ENCODE measurements around the gene CCDC198.

Gene CCDC198

DNA sequence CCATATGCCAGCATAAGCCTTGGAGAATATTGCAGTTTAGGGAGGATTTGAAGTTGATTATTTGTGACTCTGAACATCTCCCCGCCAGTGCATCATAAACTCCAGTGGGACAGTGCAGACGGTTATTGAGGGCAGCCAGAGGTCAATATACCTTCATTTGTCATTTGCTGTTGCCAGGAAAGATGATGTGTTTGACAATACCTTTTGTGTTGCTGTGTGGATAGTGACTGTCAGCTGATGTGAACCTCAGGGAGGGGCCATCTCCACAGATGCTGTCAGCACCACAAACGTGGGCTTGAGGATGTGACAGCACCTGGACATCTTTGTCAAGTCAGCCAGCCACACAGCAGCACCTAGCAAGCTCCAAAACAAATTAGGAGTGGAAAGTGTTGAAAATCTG is 11.5 kb downstream of the CCDC198 start:
- DNase-seq (ENCODE audit: extremely low spot score): no peak
- CTCF ChIA-PET: no interaction called here
- POLR2A ChIA-PET: no interaction called here
- TF ChIP-seq ZNF384 (IDR thresholded peaks at IDR 0.05) (no peak), LEF1 (IDR thresholded peaks at IDR 0.05; ENCODE audit: borderline replicate concordance) (no peak), FOXA1 (IDR thresholded peaks at IDR 0.05) (no peak), TARDBP (IDR thresholded peaks at IDR 0.05) (no peak), L3MBTL2 (conservative IDR thresholded peaks at IDR 0.05) (no peak), ELF4 (IDR thresholded peaks at IDR 0.05) (no peak), SP1 (IDR thresholded peaks at IDR 0.05) (no peak), ARNT (IDR thresholded peaks at IDR 0.05) (no peak), FOXK2 (IDR thresholded peaks at IDR 0.05) (no peak), CTBP1 (IDR thresholded peaks at IDR 0.05; ENCODE audit: borderline replicate concordance) (no peak), HDGF (IDR thresholded peaks at IDR 0.05; ENCODE audit: borderline replicate concordance) (no peak), SUZ12 (IDR thresholded peaks at IDR 0.05) (no peak), NFRKB (IDR thresholded peaks at IDR 0.05) (no peak), FOXM1 (IDR thresholded peaks at IDR 0.05; ENCODE audit: borderline replicate concordance) (no peak), BHLHE40 (IDR thresholded peaks at IDR 0.05; ENCODE audit: borderline replicate concordance) (no peak)

DNA sequence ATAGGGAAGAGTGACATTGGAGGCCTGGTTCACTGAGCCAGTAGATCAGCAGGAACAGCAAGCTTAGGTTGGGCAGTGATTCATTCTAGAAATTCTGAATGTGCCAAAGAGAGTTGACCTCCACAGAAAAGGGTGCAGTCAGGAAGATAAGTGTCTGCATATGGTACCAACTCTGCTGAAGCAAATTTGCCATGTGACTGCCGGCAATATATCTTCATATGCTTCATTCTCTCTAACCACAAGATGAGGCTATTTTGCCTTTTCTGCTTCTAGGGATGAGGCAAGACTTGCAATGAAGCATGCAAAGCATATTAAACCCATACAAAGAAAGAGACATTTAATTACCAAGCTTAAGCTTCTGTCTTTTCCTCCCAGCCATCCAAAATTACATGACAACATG is 13.6 kb downstream of the CCDC198 start:
- TF ChIP-seq ELF4 (IDR thresholded peaks at IDR 0.05) (no peak), SP1 (IDR thresholded peaks at IDR 0.05) (no peak), LEF1 (IDR thresholded peaks at IDR 0.05; ENCODE audit: borderline replicate concordance) (no peak), ARNT (IDR thresholded peaks at IDR 0.05) (no peak), FOXM1 (IDR thresholded peaks at IDR 0.05; ENCODE audit: borderline replicate concordance) (no peak), L3MBTL2 (conservative IDR thresholded peaks at IDR 0.05) (no peak), BHLHE40 (IDR thresholded peaks at IDR 0.05; ENCODE audit: borderline replicate concordance) (no peak), ZNF384 (IDR thresholded peaks at IDR 0.05) (no peak), HDGF (IDR thresholded peaks at IDR 0.05; ENCODE audit: borderline replicate concordance) (no peak), FOXK2 (IDR thresholded peaks at IDR 0.05) (no peak), NFRKB (IDR thresholded peaks at IDR 0.05) (no peak), CTBP1 (IDR thresholded peaks at IDR 0.05; ENCODE audit: borderline replicate concordance) (no peak), FOXA1 (IDR thresholded peaks at IDR 0.05) (no peak), SUZ12 (IDR thresholded peaks at IDR 0.05) (no peak), TARDBP (IDR thresholded peaks at IDR 0.05) (no peak)
- TF ChIP-seq, protein P1, sequence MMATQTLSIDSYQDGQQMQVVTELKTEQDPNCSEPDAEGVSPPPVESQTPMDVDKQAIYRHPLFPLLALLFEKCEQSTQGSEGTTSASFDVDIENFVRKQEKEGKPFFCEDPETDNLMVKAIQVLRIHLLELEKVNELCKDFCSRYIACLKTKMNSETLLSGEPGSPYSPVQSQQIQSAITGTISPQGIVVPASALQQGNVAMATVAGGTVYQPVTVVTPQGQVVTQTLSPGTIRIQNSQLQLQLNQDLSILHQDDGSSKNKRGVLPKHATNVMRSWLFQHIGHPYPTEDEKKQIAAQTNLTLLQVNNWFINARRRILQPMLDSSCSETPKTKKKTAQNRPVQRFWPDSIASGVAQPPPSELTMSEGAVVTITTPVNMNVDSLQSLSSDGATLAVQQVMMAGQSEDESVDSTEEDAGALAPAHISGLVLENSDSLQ (IDR thresholded peaks at IDR 0.05): no peak
- POLR2A ChIA-PET: no interaction called here
- CTCF ChIA-PET: no interaction called here
- DNase-seq (ENCODE audit: extremely low spot score): no peak

DNA sequence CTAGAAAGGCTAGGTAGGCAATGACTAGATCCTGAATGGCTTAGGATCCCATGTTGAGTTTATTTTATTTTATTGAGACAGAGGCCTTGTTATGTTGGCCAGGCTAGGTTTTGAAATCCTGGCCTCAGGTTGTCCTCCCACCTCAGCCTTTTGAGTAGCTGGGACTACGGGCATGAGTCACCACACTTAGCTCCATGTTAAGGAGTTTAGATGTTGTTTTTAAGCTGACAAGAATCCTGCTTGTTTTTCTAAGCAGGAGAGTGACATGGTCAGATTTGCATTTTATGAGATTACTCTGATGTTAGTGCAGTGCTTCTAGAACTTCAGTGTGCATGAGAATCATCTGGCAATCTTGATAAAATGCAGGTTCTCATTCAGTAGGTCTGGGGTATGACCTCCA is 14.5 kb downstream of the CCDC198 start:
- ChIA-PET POLR2A (no interaction called here), CTCF (interaction anchor here (0.6 to 0.8 kb wide), 3 partner anchors 9 to 213 kb away, joined by 3 read pairs; no protein-coding TSS in a partner anchor)
- no peak for TF ChIP-seq ELF4 (IDR thresholded peaks at IDR 0.05)
- TF ChIP-seq ARNT (IDR thresholded peaks at IDR 0.05): no peak
- TF ChIP-seq, protein P1 (IDR thresholded peaks at IDR 0.05): peak; percentile 69
- DNase-seq (ENCODE audit: extremely low spot score): no peak

DNA sequence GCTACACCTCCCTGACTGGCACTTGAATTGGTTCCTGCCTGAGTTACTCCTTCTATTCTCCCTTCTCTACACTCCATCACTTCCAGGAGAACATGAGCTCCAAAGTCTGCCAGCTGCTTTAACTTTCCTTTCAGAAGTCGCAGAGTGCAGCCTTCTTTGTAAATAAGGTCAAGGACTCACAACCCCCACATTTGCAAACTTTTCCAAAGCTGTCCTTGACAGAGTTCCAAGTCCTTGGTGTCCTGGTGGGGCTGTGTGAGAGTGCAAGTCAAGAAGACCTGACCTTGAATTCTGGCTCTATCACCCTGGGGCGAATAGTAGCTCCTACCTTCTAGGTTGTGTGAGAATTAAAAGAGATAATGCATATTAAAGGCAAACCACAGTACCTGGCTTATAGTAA is 15.6 kb downstream of the CCDC198 start:
- CTCF ChIA-PET: interaction anchor here (0.7 to 0.8 kb wide), 2 partner anchors 10 to 16 kb away, joined by 3 read pairs; no protein-coding TSS in a partner anchor
- no peak for TF ChIP-seq TARDBP (IDR thresholded peaks at IDR 0.05)
- no peak for TF ChIP-seq L3MBTL2 (conservative IDR thresholded peaks at IDR 0.05)
- TF ChIP-seq SUZ12 (IDR thresholded peaks at IDR 0.05): no peak
- TF ChIP-seq, protein P1 (IDR thresholded peaks at IDR 0.05): no peak
- TF ChIP-seq ELF4 (IDR thresholded peaks at IDR 0.05): no peak
- no peak for TF ChIP-seq SP1 (IDR thresholded peaks at IDR 0.05)
- TF ChIP-seq FOXM1 (IDR thresholded peaks at IDR 0.05; ENCODE audit: borderline replicate concordance): no peak
- TF ChIP-seq CTBP1 (IDR thresholded peaks at IDR 0.05; ENCODE audit: borderline replicate concordance): no peak
- no peak for TF ChIP-seq BHLHE40 (IDR thresholded peaks at IDR 0.05; ENCODE audit: borderline replicate concordance)
- TF ChIP-seq FOXA1 (IDR thresholded peaks at IDR 0.05): no peak
- TF ChIP-seq NFRKB (IDR thresholded peaks at IDR 0.05): no peak
- TF ChIP-seq HDGF (IDR thresholded peaks at IDR 0.05; ENCODE audit: borderline replicate concordance): no peak
- no peak for TF ChIP-seq LEF1 (IDR thresholded peaks at IDR 0.05; ENCODE audit: borderline replicate concordance)
- DNase-seq (ENCODE audit: extremely low spot score): no peak
- POLR2A ChIA-PET: no interaction called here

DNA sequence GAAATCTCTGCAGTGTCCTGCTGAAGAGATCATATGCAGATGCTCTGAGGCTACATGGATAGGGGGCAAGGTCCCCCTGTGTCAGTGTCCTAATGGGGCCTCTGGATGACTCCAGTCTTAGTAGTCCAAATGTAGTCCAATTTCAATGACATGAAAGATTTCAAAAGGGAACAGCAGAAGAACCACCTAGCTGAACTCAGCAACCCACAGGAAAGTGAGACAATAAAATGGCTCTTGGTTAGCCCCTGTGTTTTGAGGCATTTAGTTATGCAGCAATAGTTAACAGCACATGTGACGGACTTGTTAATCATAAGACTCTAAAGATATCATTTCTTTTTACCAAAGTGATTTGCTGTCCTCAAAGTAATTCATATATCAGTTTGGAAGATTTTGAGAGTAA is 22.7 kb downstream of the CCDC198 start:
- ChIA-PET CTCF (no interaction called here), POLR2A (no interaction called here)
- DNase-seq (ENCODE audit: extremely low spot score): no peak
- TF ChIP-seq SP1 (IDR thresholded peaks at IDR 0.05) (no peak), CTBP1 (IDR thresholded peaks at IDR 0.05; ENCODE audit: borderline replicate concordance) (no peak), ELF4 (IDR thresholded peaks at IDR 0.05) (no peak), LEF1 (IDR thresholded peaks at IDR 0.05; ENCODE audit: borderline replicate concordance) (no peak), NFRKB (IDR thresholded peaks at IDR 0.05) (no peak), TARDBP (IDR thresholded peaks at IDR 0.05) (no peak), ZNF384 (IDR thresholded peaks at IDR 0.05) (no peak), L3MBTL2 (conservative IDR thresholded peaks at IDR 0.05) (no peak), ARNT (IDR thresholded peaks at IDR 0.05) (no peak), HDGF (IDR thresholded peaks at IDR 0.05; ENCODE audit: borderline replicate concordance) (no peak), FOXA1 (IDR thresholded peaks at IDR 0.05) (no peak), FOXK2 (IDR thresholded peaks at IDR 0.05) (no peak)
- TF ChIP-seq, protein P1 (IDR thresholded peaks at IDR 0.05): no peak

Data from HEK293T (cell line).